ENCODE measurements around the gene UTS2B. TPM values are rescaled to one million over a fixed set of nuclear protein-coding genes. Genes with fewer than 3 reads are reported as not detected.

Gene UTS2B
- total and polyA plus RNA-seq, 2 of the 13 experiments (the other 11 are each of a cell fraction or from before 2014, with no cell fraction given) = 0.03 to 0.46 TPM

DNA sequence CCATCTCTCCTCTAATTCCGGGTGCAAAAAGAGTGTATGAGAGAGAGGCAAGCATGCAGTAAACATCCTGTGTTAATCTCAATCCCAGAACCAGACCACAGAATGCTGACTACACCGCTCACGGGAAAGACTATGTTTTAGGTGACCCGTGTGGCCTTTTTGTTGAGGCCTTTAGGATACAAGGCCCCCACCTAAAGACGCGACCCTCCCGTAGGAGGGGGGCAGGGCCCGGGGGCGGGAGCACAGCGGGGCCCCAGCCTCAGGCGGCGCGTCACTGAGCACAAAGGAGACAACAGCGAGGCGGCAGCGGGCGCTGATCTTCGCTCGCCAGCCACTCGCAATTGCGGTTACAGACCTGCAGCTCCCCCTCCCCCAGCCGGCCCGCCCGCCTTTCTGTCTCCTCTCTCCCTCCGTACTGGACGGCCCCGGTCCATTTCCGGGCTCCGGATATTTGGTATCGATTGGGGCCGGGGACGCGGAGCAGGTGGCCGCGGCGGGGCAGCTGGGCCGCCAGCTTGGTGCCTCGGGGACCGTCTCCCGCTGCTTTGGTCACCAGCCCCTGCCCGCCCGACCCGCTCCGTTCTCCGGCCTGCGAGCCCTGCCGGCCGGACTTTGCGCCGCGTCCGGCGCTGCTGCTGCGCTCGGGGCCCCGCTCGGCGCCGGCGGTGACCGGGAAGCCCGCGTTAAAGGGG, 1.2 kb downstream of the UTS2B start, which contains the start of gene CCDC50 (continued):
- TF ChIP-seq NCOA2 (CRISPR knock-in tag; IDR thresholded peaks at IDR 0.05) = peak; percentile 56
- TF ChIP-seq BCL6 (CRISPR knock-in tag; IDR thresholded peaks at IDR 0.05) = peak; percentile 59; the same call in 1 of the 2 replicates
- TF ChIP-seq, protein P1, sequence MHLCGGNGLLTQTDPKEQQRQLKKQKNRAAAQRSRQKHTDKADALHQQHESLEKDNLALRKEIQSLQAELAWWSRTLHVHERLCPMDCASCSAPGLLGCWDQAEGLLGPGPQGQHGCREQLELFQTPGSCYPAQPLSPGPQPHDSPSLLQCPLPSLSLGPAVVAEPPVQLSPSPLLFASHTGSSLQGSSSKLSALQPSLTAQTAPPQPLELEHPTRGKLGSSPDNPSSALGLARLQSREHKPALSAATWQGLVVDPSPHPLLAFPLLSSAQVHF (CRISPR knock-in tag; IDR thresholded peaks at IDR 0.05) = no peak; the same call in 1 of the 2 replicates
- peak; percentile 41; the same call in 1 of the 2 replicates for TF ChIP-seq TRIM24 (CRISPR knock-in tag; IDR thresholded peaks at IDR 0.05)
- TF ChIP-seq ZNF121 (CRISPR knock-in tag; IDR thresholded peaks at IDR 0.05) = no peak
- peak; percentile 77 for TF ChIP-seq MED1 (CRISPR knock-in tag; IDR thresholded peaks at IDR 0.05)
- no peak for TF ChIP-seq FOXK2 (IDR thresholded peaks at IDR 0.05)
- no peak for TF ChIP-seq ZNF773 (CRISPR knock-in tag; IDR thresholded peaks at IDR 0.05; ENCODE audit: borderline replicate concordance)
- TF ChIP-seq ONECUT2 (CRISPR knock-in tag; IDR thresholded peaks at IDR 0.05) = peak; percentile 98
- TF ChIP-seq ZNF484 (CRISPR knock-in tag; IDR thresholded peaks at IDR 0.05; ENCODE audit: borderline replicate concordance, low read depth) = no peak
- TF ChIP-seq ZKSCAN5 (CRISPR knock-in tag; IDR thresholded peaks at IDR 0.05) = 0 out of 2 replicates have a peak, but pooled peaks have one; percentile 16
- no peak for TF ChIP-seq SP1 (IDR thresholded peaks at IDR 0.05)
- no peak for TF ChIP-seq SP1 (CRISPR knock-in tag; IDR thresholded peaks at IDR 0.05)
- TF ChIP-seq, protein P2, sequence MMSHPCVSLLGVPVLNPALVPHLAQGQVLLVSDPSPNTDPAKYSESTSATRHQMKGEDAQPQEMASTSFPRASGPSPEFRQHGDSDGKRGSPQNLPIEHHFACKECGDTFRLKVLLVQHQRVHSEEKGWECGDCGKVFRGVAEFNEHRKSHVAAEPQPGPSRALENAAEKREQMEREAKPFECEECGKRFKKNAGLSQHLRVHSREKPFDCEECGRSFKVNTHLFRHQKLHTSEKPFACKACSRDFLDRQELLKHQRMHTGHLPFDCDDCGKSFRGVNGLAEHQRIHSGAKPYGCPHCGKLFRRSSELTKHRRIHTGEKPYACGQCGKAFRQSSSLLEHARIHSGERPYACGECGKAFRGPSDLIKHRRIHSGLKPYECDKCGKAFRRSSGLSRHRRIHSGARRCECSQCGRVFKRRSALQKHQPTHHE (CRISPR knock-in tag; IDR thresholded peaks at IDR 0.05; ENCODE audit: borderline replicate concordance) = peak; percentile 57; the same call in 1 of the 2 replicates
- no peak for TF ChIP-seq ZNF530 (CRISPR knock-in tag; IDR thresholded peaks at IDR 0.05; ENCODE audit: low read depth)
- TF ChIP-seq, protein P3, sequence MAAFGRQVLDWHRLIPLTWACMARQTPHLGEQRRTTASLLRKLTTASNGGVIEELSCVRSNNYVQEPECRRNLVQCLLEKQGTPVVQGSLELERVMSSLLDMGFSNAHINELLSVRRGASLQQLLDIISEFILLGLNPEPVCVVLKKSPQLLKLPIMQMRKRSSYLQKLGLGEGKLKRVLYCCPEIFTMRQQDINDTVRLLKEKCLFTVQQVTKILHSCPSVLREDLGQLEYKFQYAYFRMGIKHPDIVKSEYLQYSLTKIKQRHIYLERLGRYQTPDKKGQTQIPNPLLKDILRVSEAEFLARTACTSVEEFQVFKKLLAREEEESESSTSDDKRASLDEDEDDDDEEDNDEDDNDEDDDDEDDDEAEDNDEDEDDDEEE (CRISPR knock-in tag; IDR thresholded peaks at IDR 0.05) = peak; percentile 44
- no peak for TF ChIP-seq TEAD2 (CRISPR knock-in tag; IDR thresholded peaks at IDR 0.05)
- peak; percentile 94 for TF ChIP-seq ZSCAN12 (CRISPR knock-in tag; IDR thresholded peaks at IDR 0.05)
- TF ChIP-seq GATA4 (IDR thresholded peaks at IDR 0.05; ENCODE audit: borderline replicate concordance, low read depth) = no peak
- TF ChIP-seq, protein P4, sequence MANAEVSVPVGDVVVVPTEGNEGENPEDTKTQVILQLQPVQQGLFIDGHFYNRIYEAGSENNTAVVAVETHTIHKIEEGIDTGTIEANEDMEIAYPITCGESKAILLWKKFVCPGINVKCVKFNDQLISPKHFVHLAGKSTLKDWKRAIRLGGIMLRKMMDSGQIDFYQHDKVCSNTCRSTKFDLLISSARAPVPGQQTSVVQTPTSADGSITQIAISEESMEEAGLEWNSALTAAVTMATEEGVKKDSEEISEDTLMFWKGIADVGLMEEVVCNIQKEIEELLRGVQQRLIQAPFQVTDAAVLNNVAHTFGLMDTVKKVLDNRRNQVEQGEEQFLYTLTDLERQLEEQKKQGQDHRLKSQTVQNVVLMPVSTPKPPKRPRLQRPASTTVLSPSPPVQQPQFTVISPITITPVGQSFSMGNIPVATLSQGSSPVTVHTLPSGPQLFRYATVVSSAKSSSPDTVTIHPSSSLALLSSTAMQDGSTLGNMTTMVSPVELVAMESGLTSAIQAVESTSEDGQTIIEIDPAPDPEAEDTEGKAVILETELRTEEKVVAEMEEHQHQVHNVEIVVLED (CRISPR knock-in tag; IDR thresholded peaks at IDR 0.05; ENCODE audit: borderline replicate concordance) = no peak
- TF ChIP-seq KLF15 (CRISPR knock-in tag; IDR thresholded peaks at IDR 0.05; ENCODE audit: borderline replicate concordance) = peak; percentile 58; the same call in 1 of the 2 replicates
- no peak for TF ChIP-seq PAF1 (CRISPR knock-in tag; IDR thresholded peaks at IDR 0.05)
- TF ChIP-seq, protein P5, sequence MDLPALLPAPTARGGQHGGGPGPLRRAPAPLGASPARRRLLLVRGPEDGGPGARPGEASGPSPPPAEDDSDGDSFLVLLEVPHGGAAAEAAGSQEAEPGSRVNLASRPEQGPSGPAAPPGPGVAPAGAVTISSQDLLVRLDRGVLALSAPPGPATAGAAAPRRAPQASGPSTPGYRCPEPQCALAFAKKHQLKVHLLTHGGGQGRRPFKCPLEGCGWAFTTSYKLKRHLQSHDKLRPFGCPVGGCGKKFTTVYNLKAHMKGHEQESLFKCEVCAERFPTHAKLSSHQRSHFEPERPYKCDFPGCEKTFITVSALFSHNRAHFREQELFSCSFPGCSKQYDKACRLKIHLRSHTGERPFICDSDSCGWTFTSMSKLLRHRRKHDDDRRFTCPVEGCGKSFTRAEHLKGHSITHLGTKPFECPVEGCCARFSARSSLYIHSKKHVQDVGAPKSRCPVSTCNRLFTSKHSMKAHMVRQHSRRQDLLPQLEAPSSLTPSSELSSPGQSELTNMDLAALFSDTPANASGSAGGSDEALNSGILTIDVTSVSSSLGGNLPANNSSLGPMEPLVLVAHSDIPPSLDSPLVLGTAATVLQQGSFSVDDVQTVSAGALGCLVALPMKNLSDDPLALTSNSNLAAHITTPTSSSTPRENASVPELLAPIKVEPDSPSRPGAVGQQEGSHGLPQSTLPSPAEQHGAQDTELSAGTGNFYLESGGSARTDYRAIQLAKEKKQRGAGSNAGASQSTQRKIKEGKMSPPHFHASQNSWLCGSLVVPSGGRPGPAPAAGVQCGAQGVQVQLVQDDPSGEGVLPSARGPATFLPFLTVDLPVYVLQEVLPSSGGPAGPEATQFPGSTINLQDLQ (CRISPR knock-in tag; IDR thresholded peaks at IDR 0.05) = no peak
- TF ChIP-seq POLR2AphosphoS2 (IDR thresholded peaks at IDR 0.05; ENCODE audit: low read depth, low read length) = no peak
